ENCODE measurements around the gene YY1. TPM values are rescaled to one million over a fixed set of nuclear protein-coding genes. Genes with fewer than 3 reads are reported as not detected.

Gene YY1
- total and polyA plus RNA-seq, 9 of the 15 experiments (the other 6 are each of a cell fraction or from before 2014, with no cell fraction given), result 20.8 to 74.2 (median 46.7) TPM

- H3K27ac ChIP-seq (ENCODE audit: extremely low read depth, low read depth, low read length), result no peak overlapping the region
These were observed 42.5 kb downstream of the YY1 start for GRCh38 chr14:100281286-100282082.

More at GRCh38 chr14:100281286-100282082, 42.5 kb downstream of the YY1 start:
- Histone ChIP-seq H3K9ac (ENCODE audit: insufficient read depth in 1 of 2, low read depth in 2 of 2, low read length in 2 of 2) (no peak overlapping the region; a peak in 1 of 4 replicates), H3K9me3 (replicated peaks; ENCODE audit: control insufficient read depth, insufficient read depth, low read depth, low read length) (no peaks in the 10 kb centered on the region), H2AFZ (ENCODE audit: low read depth, low read length) (no peak overlapping the region), H3K27me3 (ENCODE audit: control insufficient read depth in 2 of 2, insufficient read depth in 2 of 2, low read length in 2 of 2) (no peaks in the 10 kb centered on the region), H4K20me1 (replicated peaks; ENCODE audit: control insufficient read depth, insufficient read depth, low read length) (0 out of 2 replicates have a peak, but pooled peaks cover 3% of the 10 kb centered on the region), H3K9me1 (ENCODE audit: control insufficient read depth, insufficient read depth, low read length) (no peaks in the 10 kb centered on the region), H3K79me2 (ENCODE audit: control insufficient read depth, insufficient read depth, low read length) (peaks cover 37% of the 10 kb centered on the region), H3K4me2 (ENCODE audit: insufficient read depth, low read length) (no peak overlapping the region), H3K36me3 (ENCODE audit: control insufficient read depth, insufficient read depth, low read length) (peaks cover 50% of the 10 kb centered on the region; the same call in 1 of the 3 replicates), H3K4me1 (replicated peaks in 1 of 2; ENCODE audit: control insufficient read depth in 2 of 2, insufficient read depth in 2 of 2, low read length in 2 of 2) (peaks cover 0 to 27% of the 10 kb centered on the region in 2 experiments; a peak in 3 of 5 replicates), H3K4me3 (no peak overlapping the region)
- FAIRE-seq, result no peak
- 69% methylated on average over 9 of the region's 11 CpGs for WGBS (ENCODE audit: insufficient coverage, low coverage, missing lambda C conversion rate)
- intact Hi-C loops (cut with micrococcal nuclease) (no loop called here), in situ Hi-C loops (cut with MboI) (no loop called here)
- POLR2A ChIA-PET, result interaction anchor here (0.5 to 0.6 kb wide), 2 partner anchors 64 to 529 kb away, joined by 3 read pairs; no protein-coding TSS in a partner anchor
- TF ChIP-seq SUPT5H (IDR thresholded peaks at IDR 0.05) (0 out of 2 replicates have a peak, but pooled peaks have one; percentile 23), NEUROD1 (IDR thresholded peaks at IDR 0.05; ENCODE audit: borderline replicate concordance, low read depth, low read length, partially characterized antibody) (no peak), TCF7L2 (IDR thresholded peaks at IDR 0.05; ENCODE audit: low read depth, low read length) (no peak), SMARCE1 (IDR thresholded peaks at IDR 0.05) (no peak), ETV6 (IDR thresholded peaks at IDR 0.05; ENCODE audit: borderline replicate concordance in 1 of 2, low read depth in 2 of 2, low read length in 1 of 2) (no peak), ETV6 (CRISPR knock-in tag; IDR thresholded peaks at IDR 0.05; ENCODE audit: borderline replicate concordance) (no peak), MBD1 (CRISPR knock-in tag; IDR thresholded peaks at IDR 0.05) (no peak), TARDBP (IDR thresholded peaks at IDR 0.05) (no peak), CBFB (CRISPR knock-in tag; IDR thresholded peaks at IDR 0.05) (no peak), POLR2G (IDR thresholded peaks at IDR 0.05; ENCODE audit: low read depth, low read length) (0 out of 2 replicates have a peak, but pooled peaks have one; percentile 30), ZBTB11 (CRISPR knock-in tag; IDR thresholded peaks at IDR 0.05) (no peak)
- CTCF ChIA-PET (ENCODE audit: low intra/inter-chr PET ratio), result no interaction called here
- no TSS peak for BruUV-seq (replicated peaks)
- ATAC-seq, result no peak
- no peak for DNase-seq (ENCODE audit: extremely low read depth in 1 of 4, low spot score in 3 of 4)
